Transverse colon (tissue), 3 donors: ENCODE data around the gene DVL1.

Source experiments
- CTCF ChIP-seq, 5 experiments: fragments of 200-600 bp in 3 of 5; fragments of 450-650 bp in 2 of 5; sonication (generic) in 3 of 5; IDR thresholded peaks; 1 replicate in 2 of 5; 2 replicates in 3 of 5; pipeline ENCODE4 v1.5.1; 2016 to 2017; ENCODE audit warnings: antibody characterized with exemption in 5 of 5, inconsistent platforms in 3 of 5, mild to moderate bottlenecking in 2 of 5, moderate library complexity in 1 of 5
- EP300 ChIP-seq: sonication (generic); formaldehyde crosslinking; IDR thresholded peaks from one replicate; pipeline ENCODE4 v1.6.1; 2017; ENCODE audit warnings: antibody characterized with exemption, low read depth

GRCh38 chr1:1332774-1333480 is 16.3 kb downstream of the DVL1 start:
- TF ChIP-seq CTCF (IDR thresholded peaks at IDR 0.05), result no peak
- no peak for TF ChIP-seq EP300
